HCT116 (cell line): ENCODE data around the gene GLRA3. TPM values are rescaled to one million over a fixed set of nuclear protein-coding genes. Genes with fewer than 3 reads are reported as not detected.

ENCODE experiments used
- ATAC-seq: fragments of 200-7000 bp; cut with Tn5 transposase; 2 replicates; pipeline ENCODE4 v1.9.1; 2020; ENCODE audit warnings: mild to moderate bottlenecking, moderate library complexity
- BruUV-seq: library from RNA; stranded (reverse); fragments of 400-500 nt; replicated peaks from 2 replicates; lab custom pipeline; 2021; lab: Mats Ljungman, UMichigan
- CTCF ChIA-PET: fragments of 300-600 bp; sonication (Branson Sonifier 250); formaldehyde crosslinking; loops from one replicate; lab custom pipeline; 2021; ENCODE audit warnings: antibody characterized with exemption; lab: Charles Lee
- POLR2A ChIA-PET: fragments of 300-600, 350-600 bp; sonication (Branson Sonifier 250); formaldehyde crosslinking; loops from one replicate; lab custom pipeline; 2021; ENCODE audit warnings: antibody characterized with exemption; lab: Charles Lee
- RAD21 ChIA-PET, 2 experiments: fragments of 300-600 bp; sonication (Branson Sonifier 250); formaldehyde crosslinking; loops; one replicate each; lab custom pipeline; 2023; ENCODE audit warnings: low total read pairs in 2 of 2; ENCODE audit not compliant: uncharacterized antibody in 2 of 2, unreplicated experiment in 2 of 2, low non-redundant PET in 1 of 2; lab: Charles Lee
- DNase-seq: peaks from one replicate; pipeline ENCODE4 v3.0.0-alpha.2; 2010; ENCODE audit warnings: low read depth, low spot score
- H2AFZ ChIP-seq: fragments of 200-600 bp; shearing (Covaris generic), sonication (generic); 2 replicates; pipeline ENCODE4 v1.6.1; 2017; ENCODE audit warnings: low read depth, mixed run types, mixed read lengths, antibody characterized with exemption, low read length; ENCODE audit not compliant: poor library complexity, severe bottlenecking
- H3K27ac ChIP-seq: 2 replicates; pipeline ENCODE4 v1.5.1; 2012; ENCODE audit warnings: low read depth, low read length
- H3K27me3 ChIP-seq: fragments of 200-600 bp; sonication (generic); 2 replicates; pipeline ENCODE4 v1.6.1; 2016; ENCODE audit warnings: mixed run types, low read length, mixed read lengths; ENCODE audit not compliant: insufficient read depth
- H3K36me3 ChIP-seq, 2 experiments: fragments of 200-500 bp in 1 of 2; fragments of 200-600 bp in 1 of 2; sonication (Bioruptor generic) in 1 of 2; sonication (generic) in 1 of 2; 2 replicates each; pipeline versions ENCODE4 v1.5.1 to v1.6.1; 2014 to 2016; ENCODE audit warnings: low read length in 2 of 2, inconsistent platforms in 1 of 2, mixed read lengths in 1 of 2, mixed run types in 1 of 2; ENCODE audit not compliant: insufficient read depth in 2 of 2, control insufficient read depth in 1 of 2
- H3K4me1 ChIP-seq, 2 experiments: fragments of 200-600 bp in 1 of 2; sonication (generic) in 1 of 2; 2 replicates each; pipeline versions ENCODE4 v1.5.1 to v1.6.1; 2012 to 2017; ENCODE audit warnings: low read length in 2 of 2, inconsistent platforms in 1 of 2, mild to moderate bottlenecking in 1 of 2, mixed read lengths in 1 of 2, mixed run types in 1 of 2, moderate library complexity in 1 of 2; ENCODE audit not compliant: insufficient read depth in 2 of 2, control insufficient read depth in 1 of 2
- H3K4me2 ChIP-seq: fragments of 200-600 bp; sonication (generic); 2 replicates; pipeline ENCODE4 v1.6.1; 2017; ENCODE audit warnings: mixed run types, low read length, mixed read lengths
- H3K4me3 ChIP-seq, 2 experiments: fragments of 200-600 bp in 1 of 2; sonication (generic) in 1 of 2; replicated peaks in 1 of 2; 2 replicates each; pipeline ENCODE4 v1.5.1; 2011 to 2016; ENCODE audit warnings: low read length in 2 of 2, control low read depth in 1 of 2, low read depth in 1 of 2, mild to moderate bottlenecking in 1 of 2, mixed read lengths in 1 of 2, mixed run types in 1 of 2
- H3K79me2 ChIP-seq: fragments of 200-600 bp; sonication (generic); 2 replicates; pipeline ENCODE4 v1.6.1; 2017; ENCODE audit warnings: mild to moderate bottlenecking, mixed run types, low read length, moderate library complexity, mixed read lengths; ENCODE audit not compliant: insufficient read depth
- H3K9ac ChIP-seq: fragments of 200-600 bp; sonication (generic); 2 replicates; pipeline ENCODE4 v1.6.1; 2016; ENCODE audit warnings: low read length, mixed read lengths
- H3K9me2 ChIP-seq: fragments of 200-600 bp; sonication (generic), shearing (Covaris generic); 2 replicates; pipeline ENCODE4 v1.6.1; 2017; ENCODE audit warnings: mixed run types, mild to moderate bottlenecking, moderate library complexity; ENCODE audit not compliant: insufficient read depth
- H3K9me3 ChIP-seq, 2 experiments: fragments of 200-500 bp in 1 of 2; fragments of 200-600 bp in 1 of 2; sonication (Bioruptor generic) in 1 of 2; sonication (generic) in 1 of 2; 2 replicates each; pipeline ENCODE4 v1.6.1; 2014 to 2017; ENCODE audit warnings: low read length in 2 of 2, mixed read lengths in 2 of 2, inconsistent platforms in 1 of 2, low read depth in 1 of 2, mild to moderate bottlenecking in 1 of 2, mixed run types in 1 of 2, moderate library complexity in 1 of 2; ENCODE audit not compliant: control insufficient read depth in 1 of 2, insufficient read depth in 1 of 2
- H4K20me1 ChIP-seq: fragments of 200-600 bp; sonication (generic), shearing (Covaris generic); 2 replicates; pipeline ENCODE4 v1.6.1; 2017; ENCODE audit warnings: mixed run types, mild to moderate bottlenecking, moderate library complexity; ENCODE audit not compliant: insufficient read depth
- ATF3 ChIP-seq: IDR thresholded peaks from 2 replicates; pipeline ENCODE4 v1.6.1; 2012
- EGR1 ChIP-seq: IDR thresholded peaks from 2 replicates; pipeline ENCODE4 v1.6.1; 2012; ENCODE audit warnings: low read depth
- ELF1 ChIP-seq: IDR thresholded peaks from 2 replicates; pipeline ENCODE4 v1.6.1; 2012; ENCODE audit warnings: low read depth, borderline replicate concordance
- FOSL1 ChIP-seq: IDR thresholded peaks from 2 replicates; pipeline ENCODE4 v1.6.1; 2012; ENCODE audit warnings: low read depth
- POLR2A ChIP-seq: IDR thresholded peaks from 2 replicates; pipeline ENCODE4 v1.7.0; 2011; ENCODE audit warnings: borderline replicate concordance; ENCODE audit not compliant: insufficient read depth, insufficient read length; ENCODE audit errors: extremely low read depth
- RAD21 ChIP-seq: IDR thresholded peaks from 2 replicates; pipeline ENCODE4 v1.6.1; 2012; ENCODE audit warnings: low read depth, mild to moderate bottlenecking
- SIN3A ChIP-seq: IDR thresholded peaks from 2 replicates; pipeline ENCODE4 v1.6.1; 2012; ENCODE audit warnings: low read depth
- SRF ChIP-seq: IDR thresholded peaks from 2 replicates; pipeline ENCODE4 v1.6.1; 2012; ENCODE audit warnings: low read depth
- ZFX ChIP-seq: fragments of 450-650 bp; IDR thresholded peaks from 2 replicates; pipeline ENCODE4 v1.6.1; 2017
- intact Hi-C: fragments of 100-400 bp; cut with micrococcal nuclease; formaldehyde crosslinking; loops from 2 replicates; pipeline ENCODE4 v1.10.0; 2022
- total RNA-seq: library from RNA; stranded (reverse); gene quantifications from one replicate; pipeline ENCODE4 v1.2.1, GENCODE V29; 2021; ENCODE audit not compliant: unreplicated experiment
- TF ChIP-seq, protein P1 (sequence below): IDR thresholded peaks from 2 replicates; pipeline ENCODE4 v1.6.1; 2012; ENCODE audit warnings: low read depth
- TF ChIP-seq, protein P2 (sequence below), 3 experiments: fragments of 200-600 bp in 1 of 3; sonication (generic) in 1 of 3; IDR thresholded peaks in 2 of 3; conservative IDR thresholded peaks in 1 of 3; 2 replicates each; pipeline ENCODE4 v1.5.1; 2012 to 2017; ENCODE audit warnings: low read depth in 2 of 3, low read length in 2 of 3, antibody characterized with exemption in 1 of 3, borderline replicate concordance in 1 of 3, control low read depth in 1 of 3, mild to moderate bottlenecking in 1 of 3, mixed read lengths in 1 of 3, mixed run types in 1 of 3, moderate library complexity in 1 of 3; ENCODE audit not compliant: insufficient read depth in 1 of 3

Gene GLRA3
- total RNA-seq, 1 experiment from 2014 or later = not detected

DNA sequence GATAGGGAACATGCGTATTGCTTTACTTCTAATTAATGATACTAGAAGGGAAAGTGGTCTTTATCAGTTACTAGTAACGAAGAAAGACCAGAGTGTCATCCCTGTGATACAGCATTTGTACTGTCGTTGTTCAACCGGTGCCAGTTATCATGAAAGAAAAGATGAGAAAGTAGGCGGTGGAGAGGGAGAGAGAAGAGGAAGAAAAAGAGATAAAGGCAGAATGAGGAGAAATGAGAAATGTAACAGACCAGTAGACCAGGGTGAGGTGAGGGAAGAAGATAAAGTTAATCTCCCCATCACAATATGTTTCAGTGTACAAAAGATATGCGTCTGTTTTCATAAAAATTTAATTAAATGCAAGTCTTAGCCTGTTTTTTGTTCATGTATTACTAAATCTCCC, 171.6 kb downstream of the GLRA3 start:
- POLR2A ChIA-PET = no interaction called here
- no peak overlapping the region for H2AFZ ChIP-seq
- BruUV-seq = no TSS peak
- no peaks in the 10 kb centered on the region for H3K9me2 ChIP-seq
- H3K9ac ChIP-seq = no peak overlapping the region
- H3K79me2 ChIP-seq = no peaks in the 10 kb centered on the region
- H3K4me3 ChIP-seq = no peak overlapping the region
- intact Hi-C loops = no loop called here
- no peaks in the 10 kb centered on the region for H4K20me1 ChIP-seq
- TF ChIP-seq ELF1 (no peak), ZFX (no peak), ATF3 (no peak), RAD21 (no peak), FOSL1 (no peak), EGR1 (no peak), POLR2A (no peak), SRF (no peak), SIN3A (no peak)
- TF ChIP-seq, protein P1, sequence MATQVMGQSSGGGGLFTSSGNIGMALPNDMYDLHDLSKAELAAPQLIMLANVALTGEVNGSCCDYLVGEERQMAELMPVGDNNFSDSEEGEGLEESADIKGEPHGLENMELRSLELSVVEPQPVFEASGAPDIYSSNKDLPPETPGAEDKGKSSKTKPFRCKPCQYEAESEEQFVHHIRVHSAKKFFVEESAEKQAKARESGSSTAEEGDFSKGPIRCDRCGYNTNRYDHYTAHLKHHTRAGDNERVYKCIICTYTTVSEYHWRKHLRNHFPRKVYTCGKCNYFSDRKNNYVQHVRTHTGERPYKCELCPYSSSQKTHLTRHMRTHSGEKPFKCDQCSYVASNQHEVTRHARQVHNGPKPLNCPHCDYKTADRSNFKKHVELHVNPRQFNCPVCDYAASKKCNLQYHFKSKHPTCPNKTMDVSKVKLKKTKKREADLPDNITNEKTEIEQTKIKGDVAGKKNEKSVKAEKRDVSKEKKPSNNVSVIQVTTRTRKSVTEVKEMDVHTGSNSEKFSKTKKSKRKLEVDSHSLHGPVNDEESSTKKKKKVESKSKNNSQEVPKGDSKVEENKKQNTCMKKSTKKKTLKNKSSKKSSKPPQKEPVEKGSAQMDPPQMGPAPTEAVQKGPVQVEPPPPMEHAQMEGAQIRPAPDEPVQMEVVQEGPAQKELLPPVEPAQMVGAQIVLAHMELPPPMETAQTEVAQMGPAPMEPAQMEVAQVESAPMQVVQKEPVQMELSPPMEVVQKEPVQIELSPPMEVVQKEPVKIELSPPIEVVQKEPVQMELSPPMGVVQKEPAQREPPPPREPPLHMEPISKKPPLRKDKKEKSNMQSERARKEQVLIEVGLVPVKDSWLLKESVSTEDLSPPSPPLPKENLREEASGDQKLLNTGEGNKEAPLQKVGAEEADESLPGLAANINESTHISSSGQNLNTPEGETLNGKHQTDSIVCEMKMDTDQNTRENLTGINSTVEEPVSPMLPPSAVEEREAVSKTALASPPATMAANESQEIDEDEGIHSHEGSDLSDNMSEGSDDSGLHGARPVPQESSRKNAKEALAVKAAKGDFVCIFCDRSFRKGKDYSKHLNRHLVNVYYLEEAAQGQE = no peak
- TF ChIP-seq, protein P2, sequence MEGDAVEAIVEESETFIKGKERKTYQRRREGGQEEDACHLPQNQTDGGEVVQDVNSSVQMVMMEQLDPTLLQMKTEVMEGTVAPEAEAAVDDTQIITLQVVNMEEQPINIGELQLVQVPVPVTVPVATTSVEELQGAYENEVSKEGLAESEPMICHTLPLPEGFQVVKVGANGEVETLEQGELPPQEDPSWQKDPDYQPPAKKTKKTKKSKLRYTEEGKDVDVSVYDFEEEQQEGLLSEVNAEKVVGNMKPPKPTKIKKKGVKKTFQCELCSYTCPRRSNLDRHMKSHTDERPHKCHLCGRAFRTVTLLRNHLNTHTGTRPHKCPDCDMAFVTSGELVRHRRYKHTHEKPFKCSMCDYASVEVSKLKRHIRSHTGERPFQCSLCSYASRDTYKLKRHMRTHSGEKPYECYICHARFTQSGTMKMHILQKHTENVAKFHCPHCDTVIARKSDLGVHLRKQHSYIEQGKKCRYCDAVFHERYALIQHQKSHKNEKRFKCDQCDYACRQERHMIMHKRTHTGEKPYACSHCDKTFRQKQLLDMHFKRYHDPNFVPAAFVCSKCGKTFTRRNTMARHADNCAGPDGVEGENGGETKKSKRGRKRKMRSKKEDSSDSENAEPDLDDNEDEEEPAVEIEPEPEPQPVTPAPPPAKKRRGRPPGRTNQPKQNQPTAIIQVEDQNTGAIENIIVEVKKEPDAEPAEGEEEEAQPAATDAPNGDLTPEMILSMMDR (IDR thresholded peaks at IDR 0.05 in 2 of 3, conservative IDR thresholded peaks at IDR 0.05 in 1 of 3; ENCODE audit: borderline replicate concordance in 1 of 3, insufficient read depth in 1 of 3, low read depth in 2 of 3, low read length in 2 of 3) = no peak
- CTCF ChIA-PET = interaction anchor here (0.6 kb wide), 1 partner anchor 764 kb away, joined by 3 read pairs; no protein-coding TSS in a partner anchor
- ATAC-seq (no peak), DNase-seq (no peak)
- RAD21 ChIA-PET = no interaction called here
- H3K36me3 ChIP-seq = no peaks in the 10 kb centered on the region
- no peaks in the 10 kb centered on the region for H3K9me3 ChIP-seq
- H3K4me1 ChIP-seq = no peaks in the 10 kb centered on the region
- H3K4me2 ChIP-seq = no peak overlapping the region
- no peak overlapping the region for H3K27ac ChIP-seq
- H3K27me3 ChIP-seq = no peaks in the 10 kb centered on the region
